Measurements from ENCODE around the gene FGF2. TPM values are rescaled to one million over a fixed set of nuclear protein-coding genes. Genes with fewer than 3 reads are reported as not detected.

The FGF2 gene
- total and polyA plus RNA-seq, 8 donors, result 0.29 to 47.3 (median 6.4) TPM

DNA sequence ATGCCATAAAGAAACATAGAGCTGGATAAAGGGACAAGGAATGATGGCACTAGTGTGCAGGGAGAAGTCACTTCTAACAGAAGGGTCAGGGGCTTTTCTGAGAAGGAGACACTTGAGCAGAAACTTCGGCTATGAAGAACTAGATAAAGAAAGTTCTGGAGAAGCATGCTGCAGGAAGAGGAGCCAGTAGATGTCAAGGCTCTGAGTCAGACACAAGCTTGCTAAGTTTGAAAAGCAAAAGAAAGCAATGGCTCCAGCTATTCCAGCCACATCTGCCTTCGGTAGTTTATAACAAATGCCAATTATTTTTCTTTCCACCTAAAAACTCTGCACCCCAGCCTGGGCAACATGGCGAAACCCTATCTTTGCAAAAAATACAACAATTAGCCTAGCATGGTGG is 88.3 kb downstream of the FGF2 start:
- H3K27ac ChIP-seq, result no peak overlapping the region
- H3K4me3 ChIP-seq, result no peak overlapping the region
- DNase-seq, result no peak
- no peaks in the 10 kb centered on the region for H3K4me1 ChIP-seq
- TF ChIP-seq POLR2A (IDR thresholded peaks at IDR 0.05) (no peak), EP300 (IDR thresholded peaks at IDR 0.05) (no peak), POLR2AphosphoS5 (IDR thresholded peaks at IDR 0.05) (no peak)
- TF ChIP-seq, protein P1, sequence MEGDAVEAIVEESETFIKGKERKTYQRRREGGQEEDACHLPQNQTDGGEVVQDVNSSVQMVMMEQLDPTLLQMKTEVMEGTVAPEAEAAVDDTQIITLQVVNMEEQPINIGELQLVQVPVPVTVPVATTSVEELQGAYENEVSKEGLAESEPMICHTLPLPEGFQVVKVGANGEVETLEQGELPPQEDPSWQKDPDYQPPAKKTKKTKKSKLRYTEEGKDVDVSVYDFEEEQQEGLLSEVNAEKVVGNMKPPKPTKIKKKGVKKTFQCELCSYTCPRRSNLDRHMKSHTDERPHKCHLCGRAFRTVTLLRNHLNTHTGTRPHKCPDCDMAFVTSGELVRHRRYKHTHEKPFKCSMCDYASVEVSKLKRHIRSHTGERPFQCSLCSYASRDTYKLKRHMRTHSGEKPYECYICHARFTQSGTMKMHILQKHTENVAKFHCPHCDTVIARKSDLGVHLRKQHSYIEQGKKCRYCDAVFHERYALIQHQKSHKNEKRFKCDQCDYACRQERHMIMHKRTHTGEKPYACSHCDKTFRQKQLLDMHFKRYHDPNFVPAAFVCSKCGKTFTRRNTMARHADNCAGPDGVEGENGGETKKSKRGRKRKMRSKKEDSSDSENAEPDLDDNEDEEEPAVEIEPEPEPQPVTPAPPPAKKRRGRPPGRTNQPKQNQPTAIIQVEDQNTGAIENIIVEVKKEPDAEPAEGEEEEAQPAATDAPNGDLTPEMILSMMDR (IDR thresholded peaks at IDR 0.05), result no peak
- intact Hi-C loops (cut with DNase I; ENCODE audit: low total_unique reads), result loop anchor here (10.0 kb wide), 1 partner anchor 160 kb away; no protein-coding TSS in a partner anchor
- no peaks in the 10 kb centered on the region for H3K9me3 ChIP-seq
- no peaks in the 10 kb centered on the region for H3K27me3 ChIP-seq
- peaks cover 0 to 7% (median 2%) of the 10 kb centered on the region in 4 donors for H3K36me3 ChIP-seq
- 66 to 91% (median 77%) methylated on average over 3 of the region's 3 CpGs for WGBS, 5 donors

GRCh38 chr4:122917731-122918130 is 91.1 kb downstream of the FGF2 start:
- Histone ChIP-seq H3K36me3 (no peaks in the 10 kb centered on the region), H3K27me3 (no peaks in the 10 kb centered on the region), H3K4me1 (peaks cover 0 to 17% (median 9%) of the 10 kb centered on the region in 4 donors), H3K4me3 (no peak overlapping the region), H3K27ac (no peak overlapping the region), H3K9me3 (no peaks in the 10 kb centered on the region)
- DNase-seq, result no peak
- 85 to 91% (median 89%) methylated on average over 5 of the region's 5 CpGs for WGBS, 5 donors
- TF ChIP-seq, protein P1 (IDR thresholded peaks at IDR 0.05), result no peak
- TF ChIP-seq POLR2A (IDR thresholded peaks at IDR 0.05) (no peak), POLR2AphosphoS5 (IDR thresholded peaks at IDR 0.05) (no peak), EP300 (IDR thresholded peaks at IDR 0.05) (no peak)
- intact Hi-C loops (cut with DNase I; ENCODE audit: low total_unique reads), result loop anchor here (10.0 kb wide), 1 partner anchor 163 kb away; no protein-coding TSS in a partner anchor

GRCh38 chr4:122920473-122920872 is 93.8 kb downstream of the FGF2 start:
- no peaks in the 10 kb centered on the region for H3K36me3 ChIP-seq
- TF ChIP-seq POLR2AphosphoS5 (IDR thresholded peaks at IDR 0.05) (no peak), POLR2A (IDR thresholded peaks at IDR 0.05) (no peak), EP300 (IDR thresholded peaks at IDR 0.05) (no peak)
- TF ChIP-seq, protein P1 (IDR thresholded peaks at IDR 0.05), result no peak
- peaks cover 0 to 32% (median 25%) of the 10 kb centered on the region in 4 donors for H3K4me1 ChIP-seq
- WGBS, 5 donors, result 75 to 82% (median 79%) methylated on average over 5 of the region's 5 CpGs
- H3K27me3 ChIP-seq, result no peaks in the 10 kb centered on the region
- intact Hi-C loops (cut with DNase I; ENCODE audit: low total_unique reads), result no loop called here
- no peak overlapping the region for H3K4me3 ChIP-seq
- DNase-seq, result no peak
- no peaks in the 10 kb centered on the region for H3K9me3 ChIP-seq
- no peak overlapping the region for H3K27ac ChIP-seq

DNA sequence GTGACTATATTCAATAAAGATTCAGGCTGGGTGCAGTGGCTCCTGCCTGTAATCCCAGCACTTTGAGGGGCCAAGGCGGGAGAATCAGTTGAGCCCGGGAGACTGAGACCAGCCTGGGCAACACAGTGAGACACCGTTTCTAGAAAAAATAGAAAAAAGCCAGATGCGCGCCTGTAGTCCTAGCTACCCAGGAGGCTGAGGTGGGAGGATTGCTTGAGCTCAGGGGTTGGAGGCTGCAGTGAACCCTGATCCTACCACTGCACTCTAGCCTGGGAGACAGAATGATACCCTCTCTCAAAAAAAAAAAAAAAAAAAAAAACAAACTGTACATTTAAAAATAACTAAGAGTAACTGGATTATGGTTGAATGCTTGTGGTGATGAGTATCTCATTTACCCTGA is 94.7 kb downstream of the FGF2 start:
- TF ChIP-seq, protein P1 (IDR thresholded peaks at IDR 0.05), result no peak
- TF ChIP-seq EP300 (IDR thresholded peaks at IDR 0.05), result no peak
- no peak for TF ChIP-seq POLR2AphosphoS5 (IDR thresholded peaks at IDR 0.05)
- TF ChIP-seq POLR2A (IDR thresholded peaks at IDR 0.05), result no peak
- WGBS, 5 donors, result 87 to 96% (median 90%) methylated on average over 5 of the region's 5 CpGs
- no peaks in the 10 kb centered on the region for H3K9me3 ChIP-seq
- no peaks in the 10 kb centered on the region for H3K27me3 ChIP-seq
- H3K36me3 ChIP-seq, result no peaks in the 10 kb centered on the region
- no peak for DNase-seq
- intact Hi-C loops (cut with DNase I; ENCODE audit: low total_unique reads), result no loop called here
- peak overlapping the region in 4 of 5 donors; percentile 66 to 86 (median 78) for H3K27ac ChIP-seq
- H3K4me3 ChIP-seq, result peak overlapping the region in 3 of 4 donors; percentile 83 to 99 (median 94)
- H3K4me1 ChIP-seq, result peaks cover 0 to 38% (median 25%) of the 10 kb centered on the region in 4 donors
